ENCODE data around the gene AGAP1.

- TF ChIP-seq CTCF (IDR thresholded peaks at IDR 0.05 in 8 of 11, conservative IDR thresholded peaks at IDR 0.05 in 3 of 11): no peak
- no peak for TF ChIP-seq POLR2AphosphoS5 (IDR thresholded peaks at IDR 0.05)
Observed at GRCh38 chr2:236131073-236131692, 637.3 kb downstream of the AGAP1 start.

Data from spleen (tissue), 7 donors.